Muscle of leg (tissue), 11 donors: ENCODE results near the gene PIP4K2C. TPM values are rescaled to one million over a fixed set of nuclear protein-coding genes. Genes with fewer than 3 reads are reported as not detected.
A peak's percentile ranks its signal among the peaks of the same experiment; 100 is the strongest.
"Not testable (repeated sequence)": the region's sequence is repeated elsewhere in the genome, so short reads cannot be mapped to it uniquely, and the experiment has no call there.

Experiments used
- DNase-seq: peaks from one replicate; pipeline ENCODE4 v3.0.0; 2013
- H3K27ac ChIP-seq: one replicate; pipeline ENCODE4 v1.5.1; 2013; ENCODE audit warnings: mild to moderate bottlenecking, low read length, control low read depth
- H3K27me3 ChIP-seq: one replicate; pipeline ENCODE4 v1.6.1; 2013; ENCODE audit warnings: low read length; ENCODE audit not compliant: control insufficient read depth, insufficient read depth
- H3K36me3 ChIP-seq: one replicate; pipeline ENCODE4 v1.6.1; 2013; ENCODE audit warnings: low read length; ENCODE audit not compliant: control insufficient read depth, insufficient read depth
- H3K4me1 ChIP-seq: one replicate; pipeline ENCODE4 v1.6.1; 2013; ENCODE audit warnings: low read length; ENCODE audit not compliant: control insufficient read depth, insufficient read depth
- H3K4me3 ChIP-seq: one replicate; pipeline ENCODE4 v1.5.1; 2013; ENCODE audit warnings: low read length, control low read depth
- H3K9me3 ChIP-seq: replicated peaks from 2 replicates; pipeline ENCODE4 v1.6.1; 2013; ENCODE audit warnings: low read depth, low read length; ENCODE audit not compliant: control insufficient read depth
- WGBS: methylation state at CpG from one replicate; pipeline ENCODE4 v1.1.5; 2013; ENCODE audit warnings: missing lambda C conversion rate; ENCODE audit not compliant: insufficient coverage; 5-methylcytosine and 5-hydroxymethylcytosine counted together
- polyA plus RNA-seq, 8 donors: library from polyadenylated mRNA; unstranded; fragments of 120-200 nt; gene quantifications; one replicate each; pipeline versions ENCODE4 v1.2.1 to v1.2.3, GENCODE V29; 2013; ENCODE audit warnings: inconsistent platforms in 1 of 8, low replicate concordance in 1 of 8; ENCODE audit not compliant: insufficient read length in 8 of 8, insufficient read depth in 1 of 8
- total RNA-seq: library from RNA; stranded (reverse); fragments of 120-200 nt; gene quantifications from one replicate; pipeline ENCODE4 v1.2.4, GENCODE V29; 2013

The PIP4K2C gene
- total and polyA plus RNA-seq, 9 donors = 8.9 to 14.3 (median 11.7) TPM

- peaks cover 48% of the 10 kb centered on the region for H3K27me3 ChIP-seq
- 80% methylated on average over 1 of the region's 2 CpGs for WGBS
- H3K4me1 ChIP-seq = peaks cover 4% of the 10 kb centered on the region
- H3K36me3 ChIP-seq = no peaks in the 10 kb centered on the region
- H3K9me3 ChIP-seq = no peaks in the 10 kb centered on the region
- H3K4me3 ChIP-seq = no peak overlapping the region
- no peak for DNase-seq
- no peak overlapping the region for H3K27ac ChIP-seq
Observed at GRCh38 chr12:57584050-57584449, 6.9 kb upstream of the PIP4K2C start.

DNA sequence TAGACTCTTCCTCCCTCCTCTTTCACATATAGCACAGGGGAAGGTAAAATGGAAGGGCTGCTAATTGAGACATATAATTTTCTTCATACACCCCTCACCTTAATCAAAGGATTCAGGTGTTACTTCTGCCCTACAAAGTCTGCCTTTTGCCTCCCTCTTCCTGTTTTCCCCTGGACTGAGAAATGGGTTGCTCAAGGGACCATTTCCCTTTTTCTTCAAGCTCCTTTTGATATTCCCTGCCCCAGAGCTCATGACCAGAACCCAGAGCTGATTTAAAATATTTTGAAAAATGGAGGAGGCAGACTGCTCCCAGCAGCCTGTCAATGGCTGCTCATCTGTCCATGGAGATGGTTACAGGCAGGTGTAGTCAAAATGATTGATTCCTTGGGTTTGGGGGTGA, 6.3 kb upstream of the PIP4K2C start:
- peaks cover 47% of the 10 kb centered on the region for H3K27me3 ChIP-seq
- H3K27ac ChIP-seq = no peak overlapping the region
- H3K4me3 ChIP-seq = no peak overlapping the region
- no peak for DNase-seq
- H3K4me1 ChIP-seq = peaks cover 4% of the 10 kb centered on the region
- H3K9me3 ChIP-seq = no peaks in the 10 kb centered on the region
- no peaks in the 10 kb centered on the region for H3K36me3 ChIP-seq

GRCh38 chr12:57585156-57585555, 5.8 kb upstream of the PIP4K2C start:
- WGBS = no CpG with 5 or more reads among the region's 2 CpGs
- Histone ChIP-seq H3K9me3 (no peaks in the 10 kb centered on the region), H3K27ac (no peak overlapping the region), H3K4me1 (peaks cover 4% of the 10 kb centered on the region), H3K36me3 (no peaks in the 10 kb centered on the region), H3K4me3 (no peak overlapping the region), H3K27me3 (peaks cover 46% of the 10 kb centered on the region)
- DNase-seq = no peak

DNA sequence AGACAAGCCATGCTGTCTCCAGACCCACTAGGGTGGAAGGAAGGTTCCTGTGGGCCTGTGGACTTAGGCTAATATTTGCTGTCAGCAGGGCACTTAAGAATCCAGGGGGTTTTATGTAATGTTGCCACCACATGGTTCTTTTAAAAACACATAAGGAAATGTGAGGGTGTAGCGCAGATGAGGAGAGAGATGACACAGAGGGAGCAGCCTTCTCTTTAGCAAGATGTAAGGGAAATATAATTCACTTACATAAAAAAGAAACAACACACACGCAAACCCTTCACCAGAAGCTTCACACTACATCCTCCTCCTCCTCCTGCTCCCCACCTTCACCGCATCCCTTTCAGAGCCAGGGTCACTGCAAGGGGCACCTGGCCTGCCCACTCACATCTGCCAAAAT, 4.9 kb upstream of the PIP4K2C start:
- Histone ChIP-seq H3K27me3 (peaks cover 44% of the 10 kb centered on the region), H3K4me1 (peaks cover 11% of the 10 kb centered on the region), H3K36me3 (no peaks in the 10 kb centered on the region), H3K27ac (no peak overlapping the region), H3K4me3 (no peak overlapping the region), H3K9me3 (no peaks in the 10 kb centered on the region)
- 60% methylated on average over 1 of the region's 3 CpGs for WGBS
- DNase-seq = no peak

DNA sequence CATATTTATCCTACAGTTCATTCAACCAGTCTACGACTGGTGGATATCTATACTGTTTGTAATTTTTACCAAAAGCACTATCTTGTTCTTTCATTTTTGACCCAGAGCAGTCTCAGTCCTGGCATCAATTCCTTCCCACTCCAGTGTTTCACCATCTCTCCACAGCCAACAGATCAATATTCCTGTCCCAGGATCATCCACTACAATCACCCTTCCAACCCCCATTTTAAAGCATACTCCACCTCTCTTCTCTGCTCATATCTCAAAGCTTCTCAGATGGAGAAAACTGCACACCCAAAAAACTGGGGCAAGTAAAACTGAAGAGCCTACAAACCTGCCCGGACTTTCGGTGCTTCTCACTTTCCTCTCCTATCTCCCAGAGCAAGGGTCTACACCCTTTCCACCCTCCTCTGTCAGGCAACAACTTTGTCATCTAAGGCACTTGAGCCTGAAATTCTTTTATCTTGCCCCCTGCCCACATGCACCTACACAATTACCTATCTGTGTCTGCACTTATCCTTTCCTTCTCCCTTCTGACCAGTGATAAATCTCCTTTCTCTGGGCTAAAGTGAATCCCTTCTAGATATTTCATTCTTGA, 4.1 kb upstream of the PIP4K2C start:
- no peaks in the 10 kb centered on the region for H3K36me3 ChIP-seq
- H3K27me3 ChIP-seq = peaks cover 41% of the 10 kb centered on the region
- no peak overlapping the region for H3K27ac ChIP-seq
- peaks cover 17% of the 10 kb centered on the region for H3K4me1 ChIP-seq
- no peaks in the 10 kb centered on the region for H3K9me3 ChIP-seq
- no peak overlapping the region for H3K4me3 ChIP-seq
- DNase-seq = no peak
- 90% methylated on average over 2 of the region's 3 CpGs for WGBS

GRCh38 chr12:57588951-57589610, 1.9 kb upstream of the PIP4K2C start:
- not testable (repeated sequence) for H3K4me3 ChIP-seq, H3K36me3 ChIP-seq, H3K27ac ChIP-seq, DNase-seq, H3K9me3 ChIP-seq
- peaks cover 16% of the 10 kb centered on the region for H3K4me1 ChIP-seq
- 88% methylated on average over 9 of the region's 15 CpGs for WGBS
- H3K27me3 ChIP-seq = peaks cover 31% of the 10 kb centered on the region

DNA sequence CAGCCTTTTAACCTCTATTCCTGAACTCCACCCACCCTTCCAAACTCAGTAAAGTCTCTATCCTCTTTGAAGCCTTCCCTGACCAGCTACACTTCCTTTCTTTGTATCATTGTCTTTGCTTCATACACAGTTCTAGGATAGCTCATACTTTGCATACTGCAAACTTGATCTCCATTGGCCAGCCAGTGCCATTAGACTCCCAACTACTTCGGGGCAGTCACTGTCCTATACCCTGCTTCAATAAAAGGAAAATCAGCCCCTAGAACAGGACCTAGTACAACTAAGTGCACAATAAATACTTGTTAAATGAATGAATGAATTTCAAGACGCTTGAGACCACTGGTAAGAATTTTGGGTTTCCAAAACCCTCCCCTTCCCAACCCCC, 521 bp upstream of the PIP4K2C start:
- no peak for DNase-seq
- no peaks in the 10 kb centered on the region for H3K9me3 ChIP-seq
- no peak overlapping the region for H3K27ac ChIP-seq
- no CpG with 5 or more reads among the region's 2 CpGs for WGBS
- H3K4me3 ChIP-seq = peak overlapping the region; percentile 88
- H3K36me3 ChIP-seq = peaks cover 3% of the 10 kb centered on the region
- H3K4me1 ChIP-seq = peaks cover 16% of the 10 kb centered on the region
- peaks cover 22% of the 10 kb centered on the region for H3K27me3 ChIP-seq

- DNase-seq = no peak
- H3K27ac ChIP-seq = no peak overlapping the region
- H3K9me3 ChIP-seq = no peaks in the 10 kb centered on the region
- WGBS = no CpG with 5 or more reads among the region's 10 CpGs
- peaks cover 17% of the 10 kb centered on the region for H3K27me3 ChIP-seq
- H3K4me1 ChIP-seq = peaks cover 16% of the 10 kb centered on the region
- peak overlapping the region; percentile 88 for H3K4me3 ChIP-seq
- H3K36me3 ChIP-seq = peaks cover 10% of the 10 kb centered on the region
Observed at GRCh38 chr12:57591782-57592325, 862 bp downstream of the PIP4K2C start.

DNA sequence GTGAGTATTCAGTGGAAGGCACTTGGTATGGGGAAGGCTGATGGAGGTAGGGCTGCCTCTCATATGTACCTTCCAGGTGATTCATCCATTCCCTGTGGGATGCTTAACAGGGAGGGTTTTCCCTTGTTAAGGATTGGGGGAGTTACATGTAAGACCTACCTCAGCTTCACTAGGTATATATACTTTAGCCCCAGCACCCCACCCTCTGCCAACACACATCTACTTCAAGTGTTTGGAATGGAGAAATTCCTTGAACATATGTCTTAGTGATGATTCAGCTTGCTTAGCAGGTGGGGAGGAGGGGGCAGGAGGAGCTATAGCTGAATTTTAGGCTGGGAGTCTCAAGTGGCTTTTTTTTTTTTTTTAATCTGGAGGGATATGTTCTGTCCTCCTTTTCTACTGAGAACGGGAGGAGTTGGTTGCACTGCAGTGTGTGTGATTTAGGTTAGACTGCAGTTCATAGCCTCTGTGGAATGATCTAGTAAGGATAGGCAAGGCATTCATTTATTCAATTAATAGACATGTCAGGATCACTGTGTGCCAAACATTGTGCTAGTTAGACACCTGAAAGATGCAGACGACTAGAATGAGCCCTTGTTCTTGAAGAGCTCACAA, 1.7 kb downstream of the PIP4K2C start:
- Histone ChIP-seq H3K4me3 (no peak overlapping the region), H3K27me3 (peaks cover 11% of the 10 kb centered on the region), H3K27ac (no peak overlapping the region), H3K36me3 (peaks cover 13% of the 10 kb centered on the region), H3K4me1 (peaks cover 16% of the 10 kb centered on the region), H3K9me3 (no peaks in the 10 kb centered on the region)
- WGBS = 60% methylated on average over 1 of the region's 2 CpGs
- DNase-seq = no peak

DNA sequence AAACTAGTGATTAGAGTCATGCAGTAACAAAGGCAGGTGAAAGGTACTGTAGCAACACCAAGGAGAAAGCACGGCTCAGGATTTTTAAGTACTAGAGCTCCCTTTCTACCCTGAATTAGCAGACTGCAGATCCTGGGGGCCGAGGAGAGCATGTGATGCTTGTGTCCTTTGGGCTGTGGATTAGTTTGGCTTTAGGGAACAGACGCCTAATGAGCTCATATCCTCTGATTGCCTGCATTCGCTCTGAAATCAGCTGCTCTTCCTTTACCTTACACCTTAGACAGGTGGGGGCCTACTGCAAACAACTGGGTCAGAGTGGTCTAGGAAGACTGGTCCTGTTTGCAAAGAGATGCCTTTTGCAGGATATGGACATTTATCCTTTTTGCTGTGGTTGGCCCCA, 2.2 kb downstream of the PIP4K2C start:
- H3K4me1 ChIP-seq = peaks cover 16% of the 10 kb centered on the region
- WGBS = no CpG with 5 or more reads among the region's 4 CpGs
- no peak for DNase-seq
- H3K27me3 ChIP-seq = peaks cover 7% of the 10 kb centered on the region
- H3K4me3 ChIP-seq = no peak overlapping the region
- H3K9me3 ChIP-seq = no peaks in the 10 kb centered on the region
- H3K27ac ChIP-seq = no peak overlapping the region
- peaks cover 13% of the 10 kb centered on the region for H3K36me3 ChIP-seq
